Testis (tissue), 2 donors: Measurements from ENCODE around the gene RBFOX1.

ENCODE experiments used
- POLR2A ChIP-seq: fragments of 450-650 bp; IDR thresholded peaks from one replicate; pipeline ENCODE4 v1.6.1; 2017; ENCODE audit warnings: antibody characterized with exemption, mild to moderate bottlenecking, moderate library complexity
- TF ChIP-seq, protein P1 (sequence below), 3 experiments: fragments of 450-650 bp in 2 of 3; fragments of 200-600 bp in 1 of 3; sonication (generic) in 1 of 3; IDR thresholded peaks; one replicate each; pipeline ENCODE4 v1.5.1; 2016 to 2019; ENCODE audit warnings: antibody characterized with exemption in 3 of 3, mild to moderate bottlenecking in 2 of 3, moderate library complexity in 1 of 3

DNA sequence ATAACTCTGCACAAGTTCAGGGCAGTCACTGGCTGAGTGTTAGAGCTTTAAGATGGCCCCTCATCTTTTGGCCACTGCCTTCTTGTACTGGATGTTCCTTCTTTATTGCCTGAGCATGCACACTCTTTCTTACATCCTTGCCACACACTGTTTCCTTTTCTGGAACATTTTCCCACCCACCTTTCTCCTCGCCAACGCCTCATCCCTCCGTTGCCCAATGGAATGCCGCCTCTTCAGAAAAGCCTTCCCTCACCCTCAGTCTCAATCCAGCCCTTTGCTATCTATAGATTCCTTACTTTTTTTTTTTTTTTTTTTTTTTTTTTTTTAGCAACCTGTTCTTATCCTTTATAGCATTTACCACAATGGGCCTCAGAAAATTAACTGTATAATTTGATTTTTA is 47.9 kb upstream of the RBFOX1 start:
- TF ChIP-seq, protein P1, sequence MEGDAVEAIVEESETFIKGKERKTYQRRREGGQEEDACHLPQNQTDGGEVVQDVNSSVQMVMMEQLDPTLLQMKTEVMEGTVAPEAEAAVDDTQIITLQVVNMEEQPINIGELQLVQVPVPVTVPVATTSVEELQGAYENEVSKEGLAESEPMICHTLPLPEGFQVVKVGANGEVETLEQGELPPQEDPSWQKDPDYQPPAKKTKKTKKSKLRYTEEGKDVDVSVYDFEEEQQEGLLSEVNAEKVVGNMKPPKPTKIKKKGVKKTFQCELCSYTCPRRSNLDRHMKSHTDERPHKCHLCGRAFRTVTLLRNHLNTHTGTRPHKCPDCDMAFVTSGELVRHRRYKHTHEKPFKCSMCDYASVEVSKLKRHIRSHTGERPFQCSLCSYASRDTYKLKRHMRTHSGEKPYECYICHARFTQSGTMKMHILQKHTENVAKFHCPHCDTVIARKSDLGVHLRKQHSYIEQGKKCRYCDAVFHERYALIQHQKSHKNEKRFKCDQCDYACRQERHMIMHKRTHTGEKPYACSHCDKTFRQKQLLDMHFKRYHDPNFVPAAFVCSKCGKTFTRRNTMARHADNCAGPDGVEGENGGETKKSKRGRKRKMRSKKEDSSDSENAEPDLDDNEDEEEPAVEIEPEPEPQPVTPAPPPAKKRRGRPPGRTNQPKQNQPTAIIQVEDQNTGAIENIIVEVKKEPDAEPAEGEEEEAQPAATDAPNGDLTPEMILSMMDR (IDR thresholded peaks at IDR 0.05), result no peak
- TF ChIP-seq POLR2A, result no peak
